Vagina (tissue), 2 donors: ENCODE measurements around the gene RFTN1. TPM values are rescaled to one million over a fixed set of nuclear protein-coding genes. Genes with fewer than 3 reads are reported as not detected.

ENCODE experiments used
- DNase-seq, 2 donors: peaks; one replicate each; pipeline ENCODE4 v3.0.0-alpha.2; 2017; ENCODE audit errors: extremely low spot score in 2 of 2
- H3K27ac ChIP-seq: fragments of 200-600 bp; sonication (generic); one replicate; pipeline ENCODE4 v1.5.1; 2019
- H3K27me3 ChIP-seq: fragments of 200-600 bp; sonication (generic); one replicate; pipeline ENCODE4 v1.5.1; 2019
- H3K36me3 ChIP-seq, 2 donors: fragments of 200-600 bp; sonication (generic); one replicate each; pipeline ENCODE4 v1.5.1; 2017 to 2019
- H3K4me1 ChIP-seq: fragments of 200-600 bp; sonication (generic); one replicate; pipeline ENCODE4 v1.5.1; 2019
- H3K4me3 ChIP-seq, 2 donors: fragments of 200-600 bp; sonication (generic); 1 replicate in 1 of 2; 2 replicates in 1 of 2; pipeline ENCODE4 v1.5.1; 2016 to 2019
- H3K9me3 ChIP-seq: fragments of 200-600 bp; sonication (generic); one replicate; pipeline ENCODE4 v1.5.1; 2019
- POLR2A ChIP-seq, 2 donors: fragments of 450-650 bp; IDR thresholded peaks; one replicate each; pipeline ENCODE4 v1.6.1; 2017; ENCODE audit warnings: antibody characterized with exemption in 2 of 2, mild to moderate bottlenecking in 2 of 2, moderate library complexity in 2 of 2
- POLR2AphosphoS5 ChIP-seq, 2 donors: sonication (generic); formaldehyde crosslinking; IDR thresholded peaks; one replicate each; pipeline ENCODE4 v1.9.0; 2017; ENCODE audit warnings: antibody characterized with exemption in 2 of 2, mild to moderate bottlenecking in 2 of 2, low read depth in 1 of 2; ENCODE audit not compliant: insufficient read depth in 1 of 2
- intact Hi-C: fragments of 100-400 bp; cut with DNase I; formaldehyde crosslinking; loops from one replicate; pipeline ENCODE4 v1.15.1; 2023
- total RNA-seq: library from RNA; depleted of rRNA; stranded (reverse); fragments of >200 nt; gene quantifications from one replicate; pipeline ENCODE4 v1.2.3, GENCODE V29; 2016
- TF ChIP-seq, protein P1 (sequence below), 3 experiments: fragments of 450-650 bp in 2 of 3; fragments of 200-600 bp in 1 of 3; sonication (generic) in 1 of 3; IDR thresholded peaks; one replicate each; pipeline ENCODE4 v1.5.1; 2017 to 2019; ENCODE audit warnings: antibody characterized with exemption in 3 of 3, mild to moderate bottlenecking in 2 of 3, moderate library complexity in 2 of 3

The RFTN1 gene
- total RNA-seq, 1 donor from 2014 or later: 47.4 TPM

GRCh38 chr3:16484984-16485383, 28.5 kb downstream of the RFTN1 start:
- Histone ChIP-seq H3K27me3 (no peaks in the 10 kb centered on the region), H3K9me3 (no peaks in the 10 kb centered on the region), H3K4me3 (no peak overlapping the region), H3K36me3 (no peaks in the 10 kb centered on the region), H3K27ac (no peak overlapping the region), H3K4me1 (peaks cover 27% of the 10 kb centered on the region)
- TF ChIP-seq POLR2AphosphoS5 (IDR thresholded peaks at IDR 0.05; ENCODE audit: insufficient read depth in 1 of 2, low read depth in 1 of 2) (no peak), POLR2A (IDR thresholded peaks at IDR 0.05) (no peak)
- TF ChIP-seq, protein P1, sequence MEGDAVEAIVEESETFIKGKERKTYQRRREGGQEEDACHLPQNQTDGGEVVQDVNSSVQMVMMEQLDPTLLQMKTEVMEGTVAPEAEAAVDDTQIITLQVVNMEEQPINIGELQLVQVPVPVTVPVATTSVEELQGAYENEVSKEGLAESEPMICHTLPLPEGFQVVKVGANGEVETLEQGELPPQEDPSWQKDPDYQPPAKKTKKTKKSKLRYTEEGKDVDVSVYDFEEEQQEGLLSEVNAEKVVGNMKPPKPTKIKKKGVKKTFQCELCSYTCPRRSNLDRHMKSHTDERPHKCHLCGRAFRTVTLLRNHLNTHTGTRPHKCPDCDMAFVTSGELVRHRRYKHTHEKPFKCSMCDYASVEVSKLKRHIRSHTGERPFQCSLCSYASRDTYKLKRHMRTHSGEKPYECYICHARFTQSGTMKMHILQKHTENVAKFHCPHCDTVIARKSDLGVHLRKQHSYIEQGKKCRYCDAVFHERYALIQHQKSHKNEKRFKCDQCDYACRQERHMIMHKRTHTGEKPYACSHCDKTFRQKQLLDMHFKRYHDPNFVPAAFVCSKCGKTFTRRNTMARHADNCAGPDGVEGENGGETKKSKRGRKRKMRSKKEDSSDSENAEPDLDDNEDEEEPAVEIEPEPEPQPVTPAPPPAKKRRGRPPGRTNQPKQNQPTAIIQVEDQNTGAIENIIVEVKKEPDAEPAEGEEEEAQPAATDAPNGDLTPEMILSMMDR (IDR thresholded peaks at IDR 0.05): no peak
- intact Hi-C loops: no loop called here
- DNase-seq: no peak

DNA sequence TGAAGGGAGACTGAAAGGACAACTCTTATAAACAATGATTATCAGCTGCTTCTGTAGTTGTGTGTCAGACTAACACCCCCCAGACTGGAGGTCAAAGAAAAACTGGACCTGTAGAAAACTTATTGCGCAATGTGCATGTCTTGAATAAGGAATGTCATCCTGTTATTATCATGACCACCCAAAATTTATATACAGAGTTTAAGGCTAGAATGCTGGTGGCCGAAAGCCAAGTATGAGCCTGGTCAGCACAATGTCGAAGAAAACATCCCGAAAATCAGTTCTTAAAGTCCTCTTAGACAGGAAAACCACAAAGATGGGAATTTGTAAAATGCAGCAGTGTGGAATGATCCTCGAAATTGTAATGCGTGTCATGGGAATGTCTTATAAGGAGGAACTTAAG, 29.3 kb downstream of the RFTN1 start:
- Histone ChIP-seq H3K4me1 (peaks cover 27% of the 10 kb centered on the region), H3K4me3 (no peak overlapping the region), H3K27me3 (no peaks in the 10 kb centered on the region), H3K27ac (no peak overlapping the region), H3K36me3 (no peaks in the 10 kb centered on the region), H3K9me3 (no peaks in the 10 kb centered on the region)
- TF ChIP-seq POLR2A (IDR thresholded peaks at IDR 0.05): no peak
- no peak for TF ChIP-seq POLR2AphosphoS5 (IDR thresholded peaks at IDR 0.05; ENCODE audit: insufficient read depth in 1 of 2, low read depth in 1 of 2)
- TF ChIP-seq, protein P1 (IDR thresholded peaks at IDR 0.05): no peak
- DNase-seq: no peak
- intact Hi-C loops: no loop called here

DNA sequence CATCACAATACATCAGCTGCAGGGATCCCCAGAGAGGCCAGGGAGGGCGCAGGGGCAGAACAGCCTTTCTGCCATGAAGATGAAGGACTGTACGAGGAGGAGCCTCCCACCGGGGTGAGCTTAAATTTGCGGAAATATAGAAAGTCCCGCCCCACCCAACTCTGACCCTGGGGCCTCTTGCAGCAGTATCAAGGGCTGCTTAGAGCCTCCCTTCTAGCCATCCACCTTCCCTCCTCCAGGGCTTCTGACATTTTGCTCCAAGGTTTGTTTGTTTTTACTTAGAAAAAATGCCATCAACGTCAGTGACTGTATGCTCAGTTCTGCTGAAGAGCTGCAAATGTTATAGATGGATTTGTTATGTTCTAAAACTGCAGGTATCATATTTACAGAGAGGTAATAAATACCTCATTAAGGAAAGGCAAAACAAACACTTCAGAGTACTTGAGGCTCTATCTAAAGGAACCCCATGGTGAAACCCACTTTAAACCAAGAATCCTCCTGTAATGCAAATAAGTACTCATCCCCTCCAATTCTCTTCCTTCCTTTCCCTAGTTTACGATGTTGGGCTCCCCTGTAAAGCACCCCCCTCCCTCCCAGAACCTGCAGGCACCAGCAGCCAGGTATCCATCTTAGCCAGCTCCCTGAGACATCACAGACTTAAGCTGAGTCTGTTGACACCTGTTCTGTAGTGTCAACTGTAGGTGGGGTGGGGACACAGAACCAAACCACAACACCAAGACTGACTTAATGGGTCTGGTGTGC, 30.5 kb downstream of the RFTN1 start:
- TF ChIP-seq, protein P1 (IDR thresholded peaks at IDR 0.05): no peak
- TF ChIP-seq POLR2AphosphoS5 (IDR thresholded peaks at IDR 0.05; ENCODE audit: insufficient read depth in 1 of 2, low read depth in 1 of 2): no peak
- no peak for TF ChIP-seq POLR2A (IDR thresholded peaks at IDR 0.05)
- H3K27ac ChIP-seq: no peak overlapping the region
- intact Hi-C loops: no loop called here
- no peaks in the 10 kb centered on the region for H3K36me3 ChIP-seq
- H3K9me3 ChIP-seq: no peaks in the 10 kb centered on the region
- DNase-seq: no peak
- H3K4me1 ChIP-seq: peaks cover 27% of the 10 kb centered on the region
- H3K27me3 ChIP-seq: no peaks in the 10 kb centered on the region
- no peak overlapping the region for H3K4me3 ChIP-seq

- H3K4me1 ChIP-seq: peaks cover 27% of the 10 kb centered on the region
- no peak overlapping the region for H3K4me3 ChIP-seq
- intact Hi-C loops: no loop called here
- H3K27me3 ChIP-seq: no peaks in the 10 kb centered on the region
- H3K9me3 ChIP-seq: no peaks in the 10 kb centered on the region
- TF ChIP-seq, protein P1 (IDR thresholded peaks at IDR 0.05): no peak
- no peak for TF ChIP-seq POLR2AphosphoS5 (IDR thresholded peaks at IDR 0.05; ENCODE audit: insufficient read depth in 1 of 2, low read depth in 1 of 2)
- no peak for TF ChIP-seq POLR2A (IDR thresholded peaks at IDR 0.05)
- H3K36me3 ChIP-seq: no peaks in the 10 kb centered on the region
- no peak for DNase-seq
- no peak overlapping the region for H3K27ac ChIP-seq
Observed at GRCh38 chr3:16482194-16482769, 31.2 kb downstream of the RFTN1 start.

- DNase-seq: no peak
- intact Hi-C loops: no loop called here
- H3K27ac ChIP-seq: no peak overlapping the region
- no peak overlapping the region for H3K4me3 ChIP-seq
- TF ChIP-seq, protein P1 (IDR thresholded peaks at IDR 0.05): no peak
- TF ChIP-seq POLR2A (IDR thresholded peaks at IDR 0.05) (no peak), POLR2AphosphoS5 (IDR thresholded peaks at IDR 0.05; ENCODE audit: insufficient read depth in 1 of 2, low read depth in 1 of 2) (no peak)
- H3K4me1 ChIP-seq: peaks cover 27% of the 10 kb centered on the region
- H3K36me3 ChIP-seq: no peaks in the 10 kb centered on the region
- no peaks in the 10 kb centered on the region for H3K27me3 ChIP-seq
- H3K9me3 ChIP-seq: no peaks in the 10 kb centered on the region
Observed at GRCh38 chr3:16481546-16481897, 32.0 kb downstream of the RFTN1 start.
